HG03039 (cell line): ENCODE data around the gene NPAS4.
"Not testable (repeated sequence)": the region's sequence is repeated elsewhere in the genome, so short reads cannot be mapped to it uniquely, and the experiment has no call there.

Source experiments
- ATAC-seq: cut with Tn5 transposase; IDR thresholded peaks from one replicate; pipeline ENCODE4 v1.9.1; 2021; ENCODE audit warnings: mild to moderate bottlenecking, moderate library complexity; ENCODE audit not compliant: unreplicated experiment

Gene NPAS4

GRCh38 chr11:66454247-66454646 lies 33.4 kb downstream of the NPAS4 start:
- no peak for ATAC-seq

DNA sequence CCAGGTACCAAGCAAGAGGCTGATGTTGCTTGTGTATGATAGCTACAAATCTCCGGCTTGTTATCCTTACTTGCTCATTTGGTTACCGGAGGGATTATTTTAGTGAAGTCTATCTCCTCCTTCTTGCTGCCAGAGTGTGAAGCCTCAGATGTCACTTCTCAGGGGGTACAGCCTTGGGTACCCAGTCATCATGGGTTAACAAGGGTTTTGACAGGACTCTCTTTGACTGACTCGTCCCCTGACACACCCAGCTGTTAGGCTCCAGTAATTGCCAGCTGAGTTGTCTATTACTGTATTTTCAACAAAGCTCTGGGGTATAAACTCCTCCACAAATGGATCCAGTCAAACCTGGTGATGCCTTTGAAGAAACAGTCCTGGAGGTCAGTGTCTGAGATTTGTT lies 34.0 kb downstream of the NPAS4 start:
- ATAC-seq = no peak

DNA sequence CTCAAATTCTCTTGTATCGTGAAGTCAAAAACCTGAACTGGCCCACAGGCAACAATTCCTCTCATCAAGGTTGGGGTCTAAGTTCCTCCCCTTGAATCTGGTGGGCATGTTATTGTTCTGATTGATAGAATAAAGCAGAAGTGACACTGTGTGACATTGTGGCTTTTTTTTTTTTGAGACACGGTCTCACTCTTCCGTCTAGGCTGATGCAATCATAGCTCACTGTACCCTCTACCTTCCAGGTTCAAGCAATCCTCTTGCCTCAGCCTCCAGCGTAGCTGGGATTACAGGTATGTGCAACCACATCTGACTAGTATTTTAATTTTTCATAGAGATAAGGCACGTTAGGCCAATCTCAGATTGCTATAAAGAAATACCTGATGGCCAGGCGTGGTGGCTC lies 37.0 kb downstream of the NPAS4 start:
- no peak for ATAC-seq

- no peak for ATAC-seq
Measured at GRCh38 chr11:66459138-66459778, 38.4 kb downstream of the NPAS4 start.

- ATAC-seq = no peak
Measured at GRCh38 chr11:66462010-66462409, 41.2 kb downstream of the NPAS4 start.

DNA sequence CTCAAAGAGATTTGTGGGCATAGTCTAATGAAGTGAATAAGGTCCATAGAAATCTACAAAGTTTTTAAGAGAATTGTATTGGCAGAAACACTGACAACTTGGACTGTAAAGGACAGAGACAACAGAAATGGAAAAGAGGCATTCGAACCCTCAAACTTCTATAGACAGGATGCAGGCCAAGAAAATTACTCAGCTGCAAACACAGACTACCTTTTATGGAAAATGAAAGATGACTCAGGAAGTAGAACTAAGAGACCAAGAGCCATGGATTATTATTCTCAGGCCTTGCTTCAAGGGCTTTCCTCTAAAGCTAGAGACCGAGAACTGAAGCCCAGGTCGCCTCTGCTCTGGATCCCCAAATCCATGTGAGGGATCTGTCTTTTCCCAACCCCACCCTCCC lies 42.1 kb downstream of the NPAS4 start:
- no peak for ATAC-seq

DNA sequence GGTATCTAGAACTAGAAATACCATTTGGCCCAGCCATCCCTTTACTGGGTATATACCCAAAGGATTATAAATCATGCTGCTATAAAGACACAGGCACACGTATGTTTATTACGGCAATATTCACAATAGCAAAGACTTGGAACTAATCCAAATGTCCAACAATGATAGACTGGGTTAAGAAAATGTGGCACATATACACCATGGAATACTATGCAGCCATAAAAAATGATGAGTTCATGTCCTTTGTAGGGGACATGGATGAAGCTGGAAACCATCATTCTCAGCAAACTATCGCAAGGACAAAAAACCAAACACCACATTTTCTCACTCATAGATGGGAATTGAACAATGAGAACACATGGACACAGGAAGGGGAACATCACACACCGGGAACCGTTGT lies 43.3 kb downstream of the NPAS4 start:
- not testable (repeated sequence) for ATAC-seq

DNA sequence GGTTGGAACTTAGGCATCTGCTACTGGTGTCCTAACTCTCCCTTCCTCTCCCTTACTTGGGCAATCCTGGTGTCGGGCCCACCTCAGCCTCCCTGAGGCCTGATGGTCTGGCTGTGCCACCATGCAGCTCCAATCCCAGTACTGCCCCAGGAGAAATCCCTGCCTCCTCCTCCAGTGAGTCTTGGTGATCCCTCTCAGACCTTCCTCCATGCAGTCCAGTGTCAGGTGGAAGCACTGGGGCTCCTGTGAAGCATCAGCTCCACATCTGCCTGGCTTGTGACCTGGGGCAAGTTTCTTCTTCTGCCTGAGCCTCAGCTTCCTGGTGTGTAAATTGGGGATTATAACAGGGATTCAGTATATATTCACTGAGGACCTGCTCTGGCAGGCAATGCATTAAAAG lies 44.1 kb downstream of the NPAS4 start:
- ATAC-seq = no peak

DNA sequence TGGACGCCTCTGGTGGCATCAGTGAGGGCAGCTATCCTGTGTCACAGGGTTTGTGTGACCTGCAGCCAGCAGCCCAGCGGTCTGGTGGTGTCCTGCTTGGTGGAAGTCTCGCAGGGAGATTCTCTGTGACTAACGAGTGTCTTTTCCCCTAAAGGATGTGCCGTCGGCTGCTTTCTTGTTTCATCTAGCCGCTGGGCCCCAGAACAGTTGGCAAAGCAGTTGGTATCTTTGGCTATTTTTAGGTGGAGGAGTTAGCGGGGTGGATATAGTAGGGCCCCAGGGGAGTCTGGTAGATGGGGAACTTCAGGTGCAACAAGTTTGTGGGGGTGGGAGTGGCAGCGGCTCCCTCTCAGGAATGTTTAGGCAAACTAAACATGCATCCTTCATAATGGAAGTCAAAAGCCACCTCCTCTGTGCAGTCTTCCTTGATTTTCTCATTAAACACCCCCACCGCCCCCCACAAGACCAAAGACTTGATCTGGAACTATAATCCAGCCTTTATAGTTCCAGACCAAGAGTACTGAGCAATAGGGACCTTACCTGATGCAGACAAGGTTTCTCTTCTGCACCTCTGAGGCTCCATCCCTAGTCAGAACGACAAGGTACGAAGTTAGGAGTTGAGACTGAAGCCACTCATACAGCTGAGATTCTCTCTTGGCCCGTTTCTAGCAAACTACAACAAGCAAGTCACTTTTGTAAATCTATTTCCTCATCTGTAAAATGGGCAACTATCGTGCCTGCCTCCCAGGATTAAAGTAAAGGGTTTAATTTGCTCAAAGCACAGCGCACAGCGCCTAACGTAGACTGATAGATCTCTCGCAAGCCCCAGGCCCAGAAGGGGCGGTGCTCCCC lies 44.8 kb downstream of the NPAS4 start:
- no peak for ATAC-seq

GRCh38 chr11:66466225-66467033 lies 45.6 kb downstream of the NPAS4 start, which contains the start of gene PELI3:
PELI3 (plus strand) TSS chr11:66466905; CDS start chr11:66468129, 1,224 bp downstream.
- ATAC-seq = peak; percentile 68

DNA sequence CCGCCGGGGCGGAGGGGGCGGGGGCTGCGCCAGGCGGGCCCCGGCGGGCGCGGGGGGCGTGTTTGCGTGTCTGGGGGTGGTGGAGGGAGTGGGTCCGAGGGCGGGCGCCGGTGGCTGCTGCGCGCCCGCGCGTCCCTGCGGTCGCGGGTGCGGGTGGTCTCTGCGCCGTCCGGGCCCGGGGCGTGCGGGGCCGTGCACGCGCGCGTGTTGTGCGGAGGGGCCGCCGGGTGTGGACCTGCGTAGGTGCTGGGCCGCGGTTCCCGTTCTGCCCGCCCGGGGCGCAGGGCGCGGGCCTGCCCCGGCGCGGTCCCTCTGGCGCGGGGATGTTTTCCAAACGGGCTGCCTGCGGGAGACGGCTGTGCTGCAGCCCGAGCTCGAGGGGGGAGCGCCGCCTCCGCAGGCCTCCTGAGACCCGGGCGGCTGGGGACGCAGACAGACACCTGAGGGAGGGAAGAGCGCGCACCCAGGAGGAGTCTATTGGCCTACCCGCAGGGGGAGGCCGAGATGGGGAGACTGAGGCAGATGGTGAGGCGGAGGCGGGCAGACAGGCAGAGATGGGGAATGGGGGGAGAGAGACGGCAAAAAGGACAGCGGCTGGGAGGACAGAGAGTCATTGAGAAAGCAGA lies 46.3 kb downstream of the NPAS4 start:
- ATAC-seq = peak; percentile 34

GRCh38 chr11:66467756-66468155 lies 46.9 kb downstream of the NPAS4 start:
- ATAC-seq = no peak

GRCh38 chr11:66468691-66469090 lies 47.9 kb downstream of the NPAS4 start:
- ATAC-seq = no peak

DNA sequence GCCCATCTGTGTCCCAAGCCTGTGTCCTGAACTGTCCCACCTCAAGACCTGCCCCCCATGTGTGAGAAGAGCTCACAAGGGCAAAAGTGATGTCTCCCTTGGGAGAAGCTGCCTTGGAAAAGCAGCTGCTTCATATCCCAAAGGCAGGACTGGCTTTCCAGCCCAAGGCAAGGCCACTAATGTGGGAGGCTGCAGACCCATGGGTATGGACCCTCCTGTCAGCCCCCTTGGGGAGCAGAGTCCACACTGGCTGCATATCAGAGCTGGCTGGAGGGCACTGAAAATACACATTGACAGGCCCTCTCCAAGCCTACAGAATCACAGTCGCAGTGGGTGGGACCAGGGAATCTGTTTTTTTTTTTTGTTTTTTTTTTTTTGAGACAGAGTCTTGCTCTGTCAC lies 48.6 kb downstream of the NPAS4 start:
- ATAC-seq = no peak

GRCh38 chr11:66470015-66470414 lies 49.2 kb downstream of the NPAS4 start:
- ATAC-seq = no peak

GRCh38 chr11:66471142-66471541 lies 50.3 kb downstream of the NPAS4 start:
- ATAC-seq = no peak

GRCh38 chr11:66472054-66472453 lies 51.2 kb downstream of the NPAS4 start:
- ATAC-seq = no peak

DNA sequence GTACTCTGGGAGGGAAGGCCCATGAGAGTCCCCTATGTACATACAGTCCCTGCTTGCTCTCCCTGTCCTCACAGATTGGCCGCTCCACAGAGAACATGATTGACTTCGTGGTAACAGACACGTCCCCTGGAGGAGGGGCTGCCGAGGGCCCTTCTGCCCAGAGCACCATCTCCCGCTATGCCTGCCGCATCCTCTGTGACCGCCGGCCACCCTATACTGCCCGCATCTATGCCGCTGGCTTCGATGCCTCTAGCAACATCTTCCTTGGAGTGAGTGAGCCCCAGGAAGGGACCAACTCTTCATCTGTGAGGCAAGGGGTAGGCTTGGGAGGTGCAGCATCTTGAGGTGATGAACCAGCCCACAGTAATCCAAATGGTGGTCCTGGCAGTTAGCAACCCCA lies 52.3 kb downstream of the NPAS4 start:
- ATAC-seq = no peak

- ATAC-seq = no peak
Measured at GRCh38 chr11:66473608-66474515, 53.0 kb downstream of the NPAS4 start.
